ENCODE results near the gene PRKAR1B.

DNA sequence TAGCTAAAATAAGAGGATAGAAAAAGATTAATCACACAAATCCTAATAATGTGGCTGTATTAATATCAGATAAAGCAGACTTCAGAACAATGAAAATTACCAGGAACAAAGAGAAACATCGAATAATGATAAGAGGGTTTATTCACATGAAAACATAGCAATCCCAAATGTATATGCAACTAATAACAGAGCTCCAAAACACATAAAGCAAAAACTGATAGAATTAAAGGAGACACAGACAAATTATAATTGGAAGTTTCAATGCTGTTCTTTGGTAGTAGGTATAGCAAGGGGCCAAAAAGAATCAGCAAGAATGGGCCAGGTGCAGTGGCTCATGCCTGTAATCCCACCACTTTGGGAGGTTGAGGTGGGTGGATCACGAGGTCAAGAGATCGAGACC is 24.0 kb downstream of the PRKAR1B start:
- no peak for TF ChIP-seq HCFC1 (IDR thresholded peaks at IDR 0.05; ENCODE audit: low read length)
- no peak for TF ChIP-seq POLR2A (IDR thresholded peaks at IDR 0.05; ENCODE audit: low read depth, low read length)
- no peak for TF ChIP-seq ZNF274 (IDR thresholded peaks at IDR 0.05; ENCODE audit: insufficient read depth, insufficient read length)
- TF ChIP-seq POLR2AphosphoS5 (IDR thresholded peaks at IDR 0.05; ENCODE audit: low read length), result no peak
- TF ChIP-seq, protein P1, sequence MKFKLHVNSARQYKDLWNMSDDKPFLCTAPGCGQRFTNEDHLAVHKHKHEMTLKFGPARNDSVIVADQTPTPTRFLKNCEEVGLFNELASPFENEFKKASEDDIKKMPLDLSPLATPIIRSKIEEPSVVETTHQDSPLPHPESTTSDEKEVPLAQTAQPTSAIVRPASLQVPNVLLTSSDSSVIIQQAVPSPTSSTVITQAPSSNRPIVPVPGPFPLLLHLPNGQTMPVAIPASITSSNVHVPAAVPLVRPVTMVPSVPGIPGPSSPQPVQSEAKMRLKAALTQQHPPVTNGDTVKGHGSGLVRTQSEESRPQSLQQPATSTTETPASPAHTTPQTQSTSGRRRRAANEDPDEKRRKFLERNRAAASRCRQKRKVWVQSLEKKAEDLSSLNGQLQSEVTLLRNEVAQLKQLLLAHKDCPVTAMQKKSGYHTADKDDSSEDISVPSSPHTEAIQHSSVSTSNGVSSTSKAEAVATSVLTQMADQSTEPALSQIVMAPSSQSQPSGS (IDR thresholded peaks at IDR 0.05; ENCODE audit: low read length), result no peak
- TF ChIP-seq EZH2 (IDR thresholded peaks at IDR 0.05; ENCODE audit: borderline replicate concordance, control insufficient read depth, low read depth, low read length), result no peak

Data from GM12878 (cell line).